Spleen (tissue), 11 donors: ENCODE data around the gene GSKIP. TPM values are rescaled to one million over a fixed set of nuclear protein-coding genes. Genes with fewer than 3 reads are reported as not detected.

Source experiments
- DNase-seq: peaks from one replicate; pipeline ENCODE4 v3.0.0-alpha.2; 2020
- H3K27ac ChIP-seq, 8 donors: fragments of 200-600 bp; sonication (generic) in 7 of 8; 1 replicate in 4 of 8; 2 replicates in 4 of 8; pipeline versions ENCODE4 v1.5.0 to v1.8.0; 2016 to 2021; ENCODE audit warnings: inconsistent platforms in 4 of 8, mild to moderate bottlenecking in 4 of 8, moderate library complexity in 1 of 8
- H3K27me3 ChIP-seq, 7 donors: fragments of 200-600 bp; sonication (generic) in 6 of 7; replicated peaks in 1 of 7; 1 replicate in 4 of 7; 2 replicates in 3 of 7; pipeline versions ENCODE4 v1.5.0 to v1.8.0; 2016 to 2021; ENCODE audit warnings: inconsistent platforms in 3 of 7, mild to moderate bottlenecking in 1 of 7
- H3K36me3 ChIP-seq, 6 donors: fragments of 200-600 bp; sonication (generic) in 5 of 6; 1 replicate in 4 of 6; 2 replicates in 2 of 6; pipeline versions ENCODE4 v1.5.0 to v1.8.0; 2016 to 2021; ENCODE audit warnings: inconsistent platforms in 2 of 6
- H3K4me1 ChIP-seq, 6 donors: fragments of 200-600 bp; sonication (generic) in 5 of 6; 1 replicate in 3 of 6; 2 replicates in 3 of 6; pipeline versions ENCODE4 v1.5.0 to v1.8.0; 2016 to 2021; ENCODE audit warnings: inconsistent platforms in 3 of 6
- H3K4me3 ChIP-seq, 8 donors: fragments of 200-600 bp; sonication (generic) in 7 of 8; 1 replicate in 4 of 8; 2 replicates in 4 of 8; pipeline versions ENCODE4 v1.5.0 to v1.8.0; 2016 to 2021; ENCODE audit warnings: inconsistent platforms in 4 of 8, mild to moderate bottlenecking in 4 of 8, moderate library complexity in 2 of 8
- H3K9me3 ChIP-seq, 8 donors: fragments of 200-600 bp; sonication (generic) in 7 of 8; 1 replicate in 4 of 8; 2 replicates in 4 of 8; pipeline versions ENCODE4 v1.5.0 to v1.8.0; 2016 to 2021; ENCODE audit warnings: inconsistent platforms in 4 of 8
- CTCF ChIP-seq, 11 experiments: fragments of 200-600 bp in 7 of 11; fragments of 450-650 bp in 4 of 11; sonication (generic) in 4 of 11; IDR thresholded peaks in 8 of 11; conservative IDR thresholded peaks in 3 of 11; 1 replicate in 7 of 11; 2 replicates in 4 of 11; pipeline versions ENCODE4 v1.4.0 to v1.8.0; 2016 to 2021; ENCODE audit warnings: antibody characterized with exemption in 11 of 11, inconsistent platforms in 4 of 11, mild to moderate bottlenecking in 1 of 11
- POLR2A ChIP-seq, 3 donors: fragments of 450-650 bp; IDR thresholded peaks; one replicate each; pipeline ENCODE4 v1.5.1; 2017; ENCODE audit warnings: antibody characterized with exemption in 3 of 3, mild to moderate bottlenecking in 1 of 3
- POLR2AphosphoS5 ChIP-seq, 3 donors: sonication (generic); formaldehyde crosslinking; IDR thresholded peaks; one replicate each; pipeline ENCODE4 v1.5.1; 2017; ENCODE audit warnings: antibody characterized with exemption in 3 of 3
- WGBS, 5 donors: extraction: QIAGEN DNeasy Blood & Tissue Kit in 3 of 5; methylation state at CpG; one replicate each; pipeline versions ENCODE4 v1.1.5 to v1.1.7; 2013 to 2018; 5-methylcytosine and 5-hydroxymethylcytosine counted together
- intact Hi-C: fragments of 100-400 bp; cut with DNase I; formaldehyde crosslinking; loops from one replicate; pipeline ENCODE4 v1.15.0; 2023; ENCODE audit warnings: low total_unique reads
- polyA plus RNA-seq, 3 donors: library from polyadenylated mRNA; stranded (reverse); fragments of 200-250 nt; gene quantifications; one replicate each; pipeline ENCODE4 v1.2.1, GENCODE V29; 2013
- total RNA-seq, 7 donors: library from RNA; depleted of rRNA in 3 of 7; stranded (reverse); fragments of >200 nt in 3 of 7; fragmentation: NEBNext Ultra II Directional in 4 of 7; extraction: Animal tissue kit (Norgen Biotek cat#: 25700) in 4 of 7; gene quantifications; one replicate each; pipeline versions ENCODE4 v1.1.0 to v1.2.1, GENCODE V29; 2016 to 2021
- donor health status: healthy with polysubstance abuse.
- donor health status: DM: no; HTN: no; CAD: no; lungs with moderate emphysema.
- donor health status: DM: no; HTN: no; CAD: no.
- donor health status: Bipolar disorder and iron deficiency.
- donor health status: healthy.
- donor health status: DM: no; HTN: no; CAD: no.
- donor health status: DM: yes; HTN: yes; CAD: no.

Gene GSKIP
- total and polyA plus RNA-seq, 10 donors = 11.0 to 24.3 (median 15.9) TPM

- H3K4me3 ChIP-seq = no peak overlapping the region
- H3K27me3 ChIP-seq = no peaks in the 10 kb centered on the region
- 92 to 99% (median 95%) methylated on average over 2 of the region's 2 CpGs for WGBS, 5 donors
- TF ChIP-seq POLR2AphosphoS5 (IDR thresholded peaks at IDR 0.05) (no peak), POLR2A (IDR thresholded peaks at IDR 0.05) (no peak), CTCF (IDR thresholded peaks at IDR 0.05 in 8 of 11, conservative IDR thresholded peaks at IDR 0.05 in 3 of 11) (no peak)
- H3K27ac ChIP-seq = no peak overlapping the region
- no peaks in the 10 kb centered on the region for H3K36me3 ChIP-seq
- H3K4me1 ChIP-seq = peaks cover 0 to 6% (median 0%) of the 10 kb centered on the region in 6 donors
- intact Hi-C loops = no loop called here
- no peak for DNase-seq
- H3K9me3 ChIP-seq = no peaks in the 10 kb centered on the region
Measured at GRCh38 chr14:96352708-96353107, 10.6 kb upstream of the GSKIP start.

- intact Hi-C loops = no loop called here
- Histone ChIP-seq H3K9me3 (no peaks in the 10 kb centered on the region), H3K27ac (no peak overlapping the region), H3K36me3 (no peaks in the 10 kb centered on the region), H3K4me1 (peaks cover 0 to 12% (median 2%) of the 10 kb centered on the region in 6 donors), H3K4me3 (no peak overlapping the region), H3K27me3 (no peaks in the 10 kb centered on the region)
- WGBS, 5 donors = 95 to 99% (median 95%) methylated on average over 4 of the region's 4 CpGs
- TF ChIP-seq POLR2AphosphoS5 (IDR thresholded peaks at IDR 0.05) (no peak), CTCF (IDR thresholded peaks at IDR 0.05 in 8 of 11, conservative IDR thresholded peaks at IDR 0.05 in 3 of 11) (no peak), POLR2A (IDR thresholded peaks at IDR 0.05) (no peak)
- DNase-seq = no peak
Measured at GRCh38 chr14:96354246-96354645, 9.1 kb upstream of the GSKIP start.

- Histone ChIP-seq H3K27me3 (no peaks in the 10 kb centered on the region), H3K4me1 (peaks cover 10 to 41% (median 26%) of the 10 kb centered on the region in 6 donors), H3K27ac (no peak overlapping the region), H3K36me3 (no peaks in the 10 kb centered on the region), H3K9me3 (no peaks in the 10 kb centered on the region), H3K4me3 (no peak overlapping the region)
- no peak for DNase-seq
- 91 to 95% (median 92%) methylated on average over 3 of the region's 3 CpGs for WGBS, 5 donors
- intact Hi-C loops = no loop called here
- no peak for TF ChIP-seq POLR2AphosphoS5 (IDR thresholded peaks at IDR 0.05)
- TF ChIP-seq CTCF (IDR thresholded peaks at IDR 0.05 in 8 of 11, conservative IDR thresholded peaks at IDR 0.05 in 3 of 11) = no peak
- no peak for TF ChIP-seq POLR2A (IDR thresholded peaks at IDR 0.05)
Measured at GRCh38 chr14:96357216-96357615, 6.1 kb upstream of the GSKIP start.

- no peaks in the 10 kb centered on the region for H3K27me3 ChIP-seq
- intact Hi-C loops = no loop called here
- H3K27ac ChIP-seq = no peak overlapping the region
- H3K36me3 ChIP-seq = no peaks in the 10 kb centered on the region
- H3K4me3 ChIP-seq = no peak overlapping the region
- no peak for TF ChIP-seq CTCF (IDR thresholded peaks at IDR 0.05 in 8 of 11, conservative IDR thresholded peaks at IDR 0.05 in 3 of 11)
- no peak for TF ChIP-seq POLR2A (IDR thresholded peaks at IDR 0.05)
- TF ChIP-seq POLR2AphosphoS5 (IDR thresholded peaks at IDR 0.05) = no peak
- H3K4me1 ChIP-seq = peaks cover 19 to 60% (median 40%) of the 10 kb centered on the region in 6 donors
- H3K9me3 ChIP-seq = no peaks in the 10 kb centered on the region
- no peak for DNase-seq
Measured at GRCh38 chr14:96359959-96360358, 3.4 kb upstream of the GSKIP start.
